HCT116 (cell line): ENCODE results near the gene MAPKAP1. TPM values are rescaled to one million over a fixed set of nuclear protein-coding genes. Genes with fewer than 3 reads are reported as not detected.

Experiments used
- ATAC-seq: fragments of 200-7000 bp; cut with Tn5 transposase; 2 replicates; pipeline ENCODE4 v1.9.1; 2020; ENCODE audit warnings: mild to moderate bottlenecking, moderate library complexity
- BruUV-seq: library from RNA; stranded (reverse); fragments of 400-500 nt; replicated peaks from 2 replicates; lab custom pipeline; 2021; lab: Mats Ljungman, UMichigan
- CTCF ChIA-PET: fragments of 300-600 bp; sonication (Branson Sonifier 250); formaldehyde crosslinking; loops from one replicate; lab custom pipeline; 2021; ENCODE audit warnings: antibody characterized with exemption; lab: Charles Lee
- POLR2A ChIA-PET: fragments of 300-600, 350-600 bp; sonication (Branson Sonifier 250); formaldehyde crosslinking; loops from one replicate; lab custom pipeline; 2021; ENCODE audit warnings: antibody characterized with exemption; lab: Charles Lee
- RAD21 ChIA-PET, 2 experiments: fragments of 300-600 bp; sonication (Branson Sonifier 250); formaldehyde crosslinking; loops; one replicate each; lab custom pipeline; 2023; ENCODE audit warnings: low total read pairs in 2 of 2; ENCODE audit not compliant: uncharacterized antibody in 2 of 2, unreplicated experiment in 2 of 2, low non-redundant PET in 1 of 2; lab: Charles Lee
- DNase-seq: peaks from one replicate; pipeline ENCODE4 v3.0.0-alpha.2; 2010; ENCODE audit warnings: low read depth, low spot score
- H2AFZ ChIP-seq: fragments of 200-600 bp; shearing (Covaris generic), sonication (generic); 2 replicates; pipeline ENCODE4 v1.6.1; 2017; ENCODE audit warnings: low read depth, mixed run types, mixed read lengths, antibody characterized with exemption, low read length; ENCODE audit not compliant: poor library complexity, severe bottlenecking
- H3K27ac ChIP-seq: 2 replicates; pipeline ENCODE4 v1.5.1; 2012; ENCODE audit warnings: low read depth, low read length
- H3K27me3 ChIP-seq: fragments of 200-600 bp; sonication (generic); 2 replicates; pipeline ENCODE4 v1.6.1; 2016; ENCODE audit warnings: mixed run types, low read length, mixed read lengths; ENCODE audit not compliant: insufficient read depth
- H3K36me3 ChIP-seq, 2 experiments: fragments of 200-500 bp in 1 of 2; fragments of 200-600 bp in 1 of 2; sonication (Bioruptor generic) in 1 of 2; sonication (generic) in 1 of 2; 2 replicates each; pipeline versions ENCODE4 v1.5.1 to v1.6.1; 2014 to 2016; ENCODE audit warnings: low read length in 2 of 2, inconsistent platforms in 1 of 2, mixed read lengths in 1 of 2, mixed run types in 1 of 2; ENCODE audit not compliant: insufficient read depth in 2 of 2, control insufficient read depth in 1 of 2
- H3K4me1 ChIP-seq, 2 experiments: fragments of 200-600 bp in 1 of 2; sonication (generic) in 1 of 2; 2 replicates each; pipeline versions ENCODE4 v1.5.1 to v1.6.1; 2012 to 2017; ENCODE audit warnings: low read length in 2 of 2, inconsistent platforms in 1 of 2, mild to moderate bottlenecking in 1 of 2, mixed read lengths in 1 of 2, mixed run types in 1 of 2, moderate library complexity in 1 of 2; ENCODE audit not compliant: insufficient read depth in 2 of 2, control insufficient read depth in 1 of 2
- H3K4me2 ChIP-seq: fragments of 200-600 bp; sonication (generic); 2 replicates; pipeline ENCODE4 v1.6.1; 2017; ENCODE audit warnings: mixed run types, low read length, mixed read lengths
- H3K4me3 ChIP-seq, 2 experiments: fragments of 200-600 bp in 1 of 2; sonication (generic) in 1 of 2; replicated peaks in 1 of 2; 2 replicates each; pipeline ENCODE4 v1.5.1; 2011 to 2016; ENCODE audit warnings: low read length in 2 of 2, control low read depth in 1 of 2, low read depth in 1 of 2, mild to moderate bottlenecking in 1 of 2, mixed read lengths in 1 of 2, mixed run types in 1 of 2
- H3K79me2 ChIP-seq: fragments of 200-600 bp; sonication (generic); 2 replicates; pipeline ENCODE4 v1.6.1; 2017; ENCODE audit warnings: mild to moderate bottlenecking, mixed run types, low read length, moderate library complexity, mixed read lengths; ENCODE audit not compliant: insufficient read depth
- H3K9ac ChIP-seq: fragments of 200-600 bp; sonication (generic); 2 replicates; pipeline ENCODE4 v1.6.1; 2016; ENCODE audit warnings: low read length, mixed read lengths
- H3K9me2 ChIP-seq: fragments of 200-600 bp; sonication (generic), shearing (Covaris generic); 2 replicates; pipeline ENCODE4 v1.6.1; 2017; ENCODE audit warnings: mixed run types, mild to moderate bottlenecking, moderate library complexity; ENCODE audit not compliant: insufficient read depth
- H3K9me3 ChIP-seq, 2 experiments: fragments of 200-500 bp in 1 of 2; fragments of 200-600 bp in 1 of 2; sonication (Bioruptor generic) in 1 of 2; sonication (generic) in 1 of 2; 2 replicates each; pipeline ENCODE4 v1.6.1; 2014 to 2017; ENCODE audit warnings: low read length in 2 of 2, mixed read lengths in 2 of 2, inconsistent platforms in 1 of 2, low read depth in 1 of 2, mild to moderate bottlenecking in 1 of 2, mixed run types in 1 of 2, moderate library complexity in 1 of 2; ENCODE audit not compliant: control insufficient read depth in 1 of 2, insufficient read depth in 1 of 2
- H4K20me1 ChIP-seq: fragments of 200-600 bp; sonication (generic), shearing (Covaris generic); 2 replicates; pipeline ENCODE4 v1.6.1; 2017; ENCODE audit warnings: mixed run types, mild to moderate bottlenecking, moderate library complexity; ENCODE audit not compliant: insufficient read depth
- CBX3 ChIP-seq: IDR thresholded peaks from 2 replicates; pipeline ENCODE4 v1.6.1; 2012; ENCODE audit warnings: low read depth
- EZH2phosphoT487 ChIP-seq: fragments of 200-600 bp; IDR thresholded peaks from 2 replicates; pipeline ENCODE4 v1.6.1; 2018; ENCODE audit warnings: antibody characterized with exemption, borderline replicate concordance
- POLR2A ChIP-seq: IDR thresholded peaks from 2 replicates; pipeline ENCODE4 v1.7.0; 2011; ENCODE audit warnings: borderline replicate concordance; ENCODE audit not compliant: insufficient read depth, insufficient read length; ENCODE audit errors: extremely low read depth
- POLR2AphosphoS5 ChIP-seq: IDR thresholded peaks from 2 replicates; pipeline ENCODE4 v1.6.1; 2011; ENCODE audit warnings: mild to moderate bottlenecking, low read depth, low read length, moderate library complexity
- RAD21 ChIP-seq: IDR thresholded peaks from 2 replicates; pipeline ENCODE4 v1.6.1; 2012; ENCODE audit warnings: low read depth, mild to moderate bottlenecking
- REST ChIP-seq: IDR thresholded peaks from 2 replicates; pipeline ENCODE4 v1.6.1; 2012; ENCODE audit warnings: low read depth
- ZFX ChIP-seq: fragments of 450-650 bp; IDR thresholded peaks from 2 replicates; pipeline ENCODE4 v1.6.1; 2017
- ZNF274 ChIP-seq: fragments of 200-500 bp; sonication (Bioruptor generic); IDR thresholded peaks from 2 replicates; pipeline ENCODE4 v1.6.1; 2014; ENCODE audit warnings: mild to moderate bottlenecking, low read depth, low read length, inconsistent platforms
- intact Hi-C: fragments of 100-400 bp; cut with micrococcal nuclease; formaldehyde crosslinking; loops from 2 replicates; pipeline ENCODE4 v1.10.0; 2022
- total RNA-seq: library from RNA; stranded (reverse); gene quantifications from one replicate; pipeline ENCODE4 v1.2.1, GENCODE V29; 2021; ENCODE audit not compliant: unreplicated experiment

MAPKAP1 gene
- total RNA-seq, 1 experiment from 2014 or later = 72.5 TPM

GRCh38 chr9:125476645-125477044 lies 230.4 kb downstream of the MAPKAP1 start (continued):
- TF ChIP-seq REST (no peak), POLR2A (no peak), ZFX (no peak), RAD21 (no peak), CBX3 (no peak)

- Histone ChIP-seq H3K9me2 (no peaks in the 10 kb centered on the region), H4K20me1 (no peaks in the 10 kb centered on the region), H3K9me3 (no peaks in the 10 kb centered on the region), H2AFZ (no peak overlapping the region), H3K4me1 (no peaks in the 10 kb centered on the region), H3K27ac (no peak overlapping the region), H3K27me3 (no peaks in the 10 kb centered on the region), H3K9ac (no peak overlapping the region)
- ATAC-seq = no peak
- POLR2A ChIA-PET = no interaction called here
- RAD21 ChIA-PET = no interaction called here
- BruUV-seq = no TSS peak
- no peak for DNase-seq
- CTCF ChIA-PET = no interaction called here
- intact Hi-C loops = no loop called here
- TF ChIP-seq ZNF274 (no peak), EZH2phosphoT487 (no peak), RAD21 (no peak), POLR2AphosphoS5 (no peak)
- TF ChIP-seq, all 23 proteins: peak for 0
- no peak overlapping the region for H3K4me2 ChIP-seq
- no peaks in the 10 kb centered on the region for H3K36me3 ChIP-seq
- H3K79me2 ChIP-seq = no peaks in the 10 kb centered on the region
- H3K4me3 ChIP-seq = no peak overlapping the region
Measured at GRCh38 chr9:125475385-125475784, 231.6 kb downstream of the MAPKAP1 start.
